ENCODE measurements around the gene BIN1. TPM values are rescaled to one million over a fixed set of nuclear protein-coding genes. Genes with fewer than 3 reads are reported as not detected.
A peak's percentile ranks its signal among the peaks of the same experiment; 100 is the strongest.

BIN1 gene
- total RNA-seq, 2 donors from 2014 or later = 18.0 to 35.9 TPM

GRCh38 chr2:127020536-127020935, 86.4 kb downstream of the BIN1 start:
- ATAC-seq (no peak), DNase-seq (ENCODE audit: low spot score) (no peak)
- Mint-ChIP-seq H3K36me3 (no peaks in the 10 kb centered on the region), H3K9me3 (no peaks in the 10 kb centered on the region), H3K27me3 (peaks cover 8 to 10% of the 10 kb centered on the region in 2 donors), H3K4me3 (no peak overlapping the region), H3K27ac (no peak overlapping the region), H3K4me1 (ENCODE audit: low read depth in 2 of 2) (peaks cover 6% of the 10 kb centered on the region in 2 donors)

- H3K27ac Mint-ChIP-seq = no peak overlapping the region
- no peak overlapping the region for H3K4me3 Mint-ChIP-seq
These were observed 89.4 kb downstream of the BIN1 start for GRCh38 chr2:127017548-127017947.

GRCh38 chr2:127016329-127016728, 90.6 kb downstream of the BIN1 start:
- H3K27me3 Mint-ChIP-seq = peaks cover 23 to 34% of the 10 kb centered on the region in 2 donors
- ATAC-seq (peak; percentile 18 to 22), DNase-seq (ENCODE audit: low spot score) (no peak)
- H3K4me3 Mint-ChIP-seq = no peak overlapping the region
- H3K4me1 Mint-ChIP-seq (ENCODE audit: low read depth in 2 of 2) = no peaks in the 10 kb centered on the region
- no peaks in the 10 kb centered on the region for H3K36me3 Mint-ChIP-seq
- no peaks in the 10 kb centered on the region for H3K9me3 Mint-ChIP-seq
- no peak overlapping the region for H3K27ac Mint-ChIP-seq

More at GRCh38 chr2:127017548-127017947, 89.4 kb downstream of the BIN1 start:
- no peak for ATAC-seq
- no peaks in the 10 kb centered on the region for H3K4me1 Mint-ChIP-seq (ENCODE audit: low read depth in 2 of 2)
- DNase-seq (ENCODE audit: low spot score) = no peak
- no peaks in the 10 kb centered on the region for H3K9me3 Mint-ChIP-seq
- H3K27me3 Mint-ChIP-seq = peaks cover 20 to 26% of the 10 kb centered on the region in 2 donors
- H3K36me3 Mint-ChIP-seq = no peaks in the 10 kb centered on the region

GRCh38 chr2:127015106-127015910, 91.6 kb downstream of the BIN1 start:
- Mint-ChIP-seq H3K4me3 (no peak overlapping the region), H3K36me3 (no peaks in the 10 kb centered on the region), H3K27me3 (peaks cover 26 to 43% of the 10 kb centered on the region in 2 donors), H3K27ac (no peak overlapping the region), H3K4me1 (ENCODE audit: low read depth in 2 of 2) (no peaks in the 10 kb centered on the region), H3K9me3 (no peaks in the 10 kb centered on the region)
- ATAC-seq = peak in 1 of 2 donors; percentile 15
- no peak for DNase-seq (ENCODE audit: low spot score)

- Mint-ChIP-seq H3K36me3 (no peaks in the 10 kb centered on the region), H3K9me3 (no peaks in the 10 kb centered on the region), H3K4me1 (ENCODE audit: low read depth in 2 of 2) (no peaks in the 10 kb centered on the region), H3K27ac (no peak overlapping the region), H3K4me3 (no peak overlapping the region), H3K27me3 (peaks cover 32 to 47% of the 10 kb centered on the region in 2 donors)
- peak in 1 of 2 donors; percentile 37 for ATAC-seq
- DNase-seq (ENCODE audit: low spot score) = no peak
These were observed 92.3 kb downstream of the BIN1 start for GRCh38 chr2:127014630-127015029.

- Mint-ChIP-seq H3K27ac (no peak overlapping the region), H3K27me3 (peaks cover 31 to 47% of the 10 kb centered on the region in 2 donors), H3K9me3 (no peaks in the 10 kb centered on the region), H3K4me3 (no peak overlapping the region), H3K36me3 (no peaks in the 10 kb centered on the region), H3K4me1 (ENCODE audit: low read depth in 2 of 2) (no peaks in the 10 kb centered on the region)
- DNase-seq (ENCODE audit: low spot score) (no peak), ATAC-seq (peak in 1 of 2 donors; percentile 41)
These were observed 92.7 kb downstream of the BIN1 start for GRCh38 chr2:127014224-127014623.

GRCh38 chr2:127012868-127013267, 94.1 kb downstream of the BIN1 start:
- no peak overlapping the region for H3K27ac Mint-ChIP-seq

GRCh38 chr2:127012215-127012614, 94.7 kb downstream of the BIN1 start:
- DNase-seq (ENCODE audit: low spot score) = no peak
- no peaks in the 10 kb centered on the region for H3K4me1 Mint-ChIP-seq (ENCODE audit: low read depth in 2 of 2)
- no peak overlapping the region for H3K27ac Mint-ChIP-seq
- peaks cover 34 to 63% of the 10 kb centered on the region in 2 donors for H3K27me3 Mint-ChIP-seq
- no peak overlapping the region for H3K4me3 Mint-ChIP-seq
- ATAC-seq = no peak
- H3K9me3 Mint-ChIP-seq = no peaks in the 10 kb centered on the region
- no peaks in the 10 kb centered on the region for H3K36me3 Mint-ChIP-seq

More at GRCh38 chr2:127012868-127013267, 94.1 kb downstream of the BIN1 start:
- Mint-ChIP-seq H3K4me3 (no peak overlapping the region), H3K27me3 (peaks cover 34 to 59% of the 10 kb centered on the region in 2 donors), H3K9me3 (no peaks in the 10 kb centered on the region), H3K36me3 (no peaks in the 10 kb centered on the region), H3K4me1 (ENCODE audit: low read depth in 2 of 2) (no peaks in the 10 kb centered on the region)
- DNase-seq (ENCODE audit: low spot score) (no peak), ATAC-seq (no peak)

GRCh38 chr2:127011796-127012195, 95.2 kb downstream of the BIN1 start:
- Mint-ChIP-seq H3K27ac (no peak overlapping the region), H3K36me3 (no peaks in the 10 kb centered on the region), H3K27me3 (peaks cover 35 to 63% of the 10 kb centered on the region in 2 donors), H3K9me3 (no peaks in the 10 kb centered on the region), H3K4me3 (no peak overlapping the region), H3K4me1 (ENCODE audit: low read depth in 2 of 2) (no peaks in the 10 kb centered on the region)
- ATAC-seq (no peak), DNase-seq (ENCODE audit: low spot score) (no peak)

- H3K27me3 Mint-ChIP-seq = peaks cover 35 to 63% of the 10 kb centered on the region in 2 donors
- no peak overlapping the region for H3K27ac Mint-ChIP-seq
These were observed 95.7 kb downstream of the BIN1 start for GRCh38 chr2:127011231-127011661.

GRCh38 chr2:127008265-127009015, 98.5 kb downstream of the BIN1 start:
- no peak overlapping the region for H3K4me3 Mint-ChIP-seq
- peaks cover 25 to 53% of the 10 kb centered on the region in 2 donors for H3K27me3 Mint-ChIP-seq
- ATAC-seq (no peak), DNase-seq (ENCODE audit: low spot score) (no peak)
- H3K9me3 Mint-ChIP-seq = no peaks in the 10 kb centered on the region
- H3K27ac Mint-ChIP-seq = no peak overlapping the region
- no peaks in the 10 kb centered on the region for H3K4me1 Mint-ChIP-seq (ENCODE audit: low read depth in 2 of 2)
- H3K36me3 Mint-ChIP-seq = no peaks in the 10 kb centered on the region

More at GRCh38 chr2:127011231-127011661, 95.7 kb downstream of the BIN1 start:
- Mint-ChIP-seq H3K36me3 (no peaks in the 10 kb centered on the region), H3K4me3 (no peak overlapping the region), H3K4me1 (ENCODE audit: low read depth in 2 of 2) (no peaks in the 10 kb centered on the region), H3K9me3 (no peaks in the 10 kb centered on the region)
- no peak for DNase-seq (ENCODE audit: low spot score)
- peak in 1 of 2 donors; percentile 36 for ATAC-seq

- no peaks in the 10 kb centered on the region for H3K9me3 Mint-ChIP-seq
- no peak for DNase-seq (ENCODE audit: low spot score)
- no peaks in the 10 kb centered on the region for H3K4me1 Mint-ChIP-seq (ENCODE audit: low read depth in 2 of 2)
- ATAC-seq = no peak
- no peaks in the 10 kb centered on the region for H3K36me3 Mint-ChIP-seq
- H3K27me3 Mint-ChIP-seq = peaks cover 20 to 52% of the 10 kb centered on the region in 2 donors
- H3K27ac Mint-ChIP-seq = no peak overlapping the region
- H3K4me3 Mint-ChIP-seq = no peak overlapping the region
These were observed 99.3 kb downstream of the BIN1 start for GRCh38 chr2:127007652-127008051.

- Mint-ChIP-seq H3K4me3 (no peak overlapping the region), H3K36me3 (no peaks in the 10 kb centered on the region), H3K27me3 (peaks cover 20 to 50% of the 10 kb centered on the region in 2 donors), H3K27ac (no peak overlapping the region), H3K4me1 (ENCODE audit: low read depth in 2 of 2) (no peaks in the 10 kb centered on the region), H3K9me3 (no peaks in the 10 kb centered on the region)
- DNase-seq (ENCODE audit: low spot score) (no peak), ATAC-seq (no peak)
These were observed 100.0 kb downstream of the BIN1 start for GRCh38 chr2:127006962-127007361.

Measured in natural killer cell treated with Interleukin-12 subunit alpha and Interleukin-12 subunit beta and Interleukin-15 and Interleukin-18, amount 100 ng/mL, for 72 hours (primary cell).